ENCODE measurements around the gene EIF4EBP2.
A peak's percentile ranks its signal among the peaks of the same experiment; 100 is the strongest.

EIF4EBP2 gene

DNA sequence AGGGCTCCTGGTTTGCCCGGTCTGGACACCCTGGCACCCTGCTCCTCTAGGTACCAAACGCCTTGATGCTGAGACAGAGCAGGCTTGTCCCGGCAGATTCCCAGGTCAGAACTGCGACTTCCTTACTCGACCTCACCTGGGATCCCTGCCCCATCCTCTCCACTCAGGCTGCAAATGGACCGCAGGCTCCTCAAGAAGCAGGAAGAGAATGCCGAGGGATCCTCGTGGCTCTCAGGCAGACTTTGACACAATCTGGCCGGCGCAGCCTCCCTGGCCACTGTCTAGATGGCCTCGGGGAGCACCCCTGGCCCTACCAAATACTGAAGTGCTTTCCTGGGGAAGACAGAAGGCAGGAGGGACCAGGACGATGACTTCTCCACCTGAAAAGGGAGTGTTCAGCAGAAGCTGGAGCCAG, 38.0 kb downstream of the EIF4EBP2 start:
- H3K36me3 ChIP-seq (ENCODE audit: control insufficient read depth in 2 of 2, insufficient read depth in 2 of 2, low read length in 2 of 2) = no peaks in the 10 kb centered on the region
- H3K4me1 ChIP-seq (ENCODE audit: control insufficient read depth in 2 of 2, insufficient read depth in 2 of 2, low read length in 2 of 2) = peaks cover 19 to 24% of the 10 kb centered on the region in 2 donors
- no peak overlapping the region for H3K9ac ChIP-seq (ENCODE audit: low read depth in 1 of 2, low read length in 2 of 2)
- H3K27ac ChIP-seq (ENCODE audit: low read depth in 2 of 2, low read length in 2 of 2) = no peak overlapping the region
- H3K27me3 ChIP-seq (ENCODE audit: control insufficient read depth in 2 of 2, insufficient read depth in 2 of 2, low read length in 2 of 2) = peaks cover 28 to 31% of the 10 kb centered on the region in 2 donors
- H3K4me3 ChIP-seq (ENCODE audit: low read length in 2 of 2) = no peak overlapping the region
- no peaks in the 10 kb centered on the region for H3K9me3 ChIP-seq (ENCODE audit: control insufficient read depth in 2 of 2, low read length in 2 of 2)

GRCh38 chr10:70442332-70442988, 38.5 kb downstream of the EIF4EBP2 start:
- Histone ChIP-seq H3K9ac (ENCODE audit: low read depth in 1 of 2, low read length in 2 of 2) (no peak overlapping the region), H3K4me3 (ENCODE audit: low read length in 2 of 2) (no peak overlapping the region), H3K36me3 (ENCODE audit: control insufficient read depth in 2 of 2, insufficient read depth in 2 of 2, low read length in 2 of 2) (no peaks in the 10 kb centered on the region), H3K27ac (ENCODE audit: low read depth in 2 of 2, low read length in 2 of 2) (no peak overlapping the region), H3K9me3 (ENCODE audit: control insufficient read depth in 2 of 2, low read length in 2 of 2) (no peaks in the 10 kb centered on the region), H3K27me3 (ENCODE audit: control insufficient read depth in 2 of 2, insufficient read depth in 2 of 2, low read length in 2 of 2) (peaks cover 27 to 31% of the 10 kb centered on the region in 2 donors), H3K4me1 (ENCODE audit: control insufficient read depth in 2 of 2, insufficient read depth in 2 of 2, low read length in 2 of 2) (peaks cover 19 to 24% of the 10 kb centered on the region in 2 donors)

DNA sequence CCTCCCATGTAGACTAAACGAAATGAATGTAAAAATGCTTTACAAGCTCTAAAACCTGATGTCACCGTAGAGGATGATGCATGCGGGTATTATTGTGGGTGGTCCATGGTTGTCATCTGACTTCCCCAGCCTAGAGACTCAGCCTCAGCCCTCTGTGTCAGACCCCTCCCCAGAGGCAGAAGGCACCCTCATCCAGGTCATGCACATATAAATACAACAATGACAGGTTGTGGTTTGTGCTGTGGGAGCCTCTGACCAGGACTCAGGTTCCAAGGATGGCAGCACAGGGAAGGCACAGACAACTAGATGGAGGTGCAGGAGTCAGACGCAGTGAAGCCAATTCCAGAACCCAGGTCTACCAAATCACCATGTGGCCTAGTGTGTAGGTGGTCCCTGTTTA, 40.8 kb downstream of the EIF4EBP2 start:
- peaks cover 19 to 22% of the 10 kb centered on the region in 2 donors for H3K27me3 ChIP-seq (ENCODE audit: control insufficient read depth in 2 of 2, insufficient read depth in 2 of 2, low read length in 2 of 2)
- no peaks in the 10 kb centered on the region for H3K36me3 ChIP-seq (ENCODE audit: control insufficient read depth in 2 of 2, insufficient read depth in 2 of 2, low read length in 2 of 2)
- H3K9me3 ChIP-seq (ENCODE audit: control insufficient read depth in 2 of 2, low read length in 2 of 2) = no peaks in the 10 kb centered on the region
- H3K4me3 ChIP-seq (ENCODE audit: low read length in 2 of 2) = no peak overlapping the region
- no peak overlapping the region for H3K9ac ChIP-seq (ENCODE audit: low read depth in 1 of 2, low read length in 2 of 2)
- H3K27ac ChIP-seq (ENCODE audit: low read depth in 2 of 2, low read length in 2 of 2) = no peak overlapping the region
- peaks cover 19 to 24% of the 10 kb centered on the region in 2 donors for H3K4me1 ChIP-seq (ENCODE audit: control insufficient read depth in 2 of 2, insufficient read depth in 2 of 2, low read length in 2 of 2)

DNA sequence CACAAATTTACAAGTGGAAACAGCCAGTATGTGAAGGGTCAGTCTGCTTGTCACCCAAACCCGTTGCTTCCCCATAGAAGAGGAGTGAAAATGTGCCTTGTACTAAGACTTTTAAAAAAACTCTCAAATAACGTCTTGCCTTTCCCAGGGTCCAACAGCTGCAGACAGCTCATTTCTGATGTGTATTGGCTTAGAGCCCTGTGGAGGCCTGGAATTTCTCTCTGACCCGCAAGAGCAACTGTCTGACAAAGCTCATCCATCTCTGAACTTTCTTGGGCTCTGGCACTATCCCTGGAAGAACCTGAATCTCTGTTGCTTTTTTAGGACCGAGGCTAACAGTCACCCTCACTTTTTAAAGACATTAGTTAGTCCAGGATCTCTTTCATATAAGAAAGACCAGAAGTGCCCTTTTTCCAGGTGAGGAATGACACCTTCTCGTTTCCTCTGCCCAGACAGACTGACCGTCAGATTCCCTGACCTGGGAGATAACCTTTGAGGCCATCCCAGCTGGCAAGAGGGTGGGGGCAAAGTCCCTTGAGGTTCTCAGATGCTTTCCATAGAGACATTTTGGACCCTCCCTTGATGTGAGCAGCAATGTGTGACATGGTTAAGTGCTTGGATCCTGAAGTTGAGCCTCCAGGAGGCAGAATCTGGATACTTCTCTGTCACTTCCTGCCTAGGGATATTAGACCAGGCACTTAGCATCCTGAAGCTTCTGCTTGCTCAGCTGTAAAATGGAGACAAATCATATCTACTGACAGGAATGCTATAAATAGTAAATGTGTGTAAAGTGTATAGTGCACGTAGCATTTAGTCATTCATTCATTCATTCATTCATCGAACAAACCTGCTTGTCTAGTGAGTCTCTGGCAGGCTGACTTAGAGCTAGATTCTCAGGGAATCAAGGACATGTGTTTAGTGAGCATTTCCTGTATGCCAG, 42.0 kb downstream of the EIF4EBP2 start:
- Histone ChIP-seq H3K4me3 (ENCODE audit: low read length in 2 of 2) (no peak overlapping the region), H3K4me1 (ENCODE audit: control insufficient read depth in 2 of 2, insufficient read depth in 2 of 2, low read length in 2 of 2) (peaks cover 15 to 19% of the 10 kb centered on the region in 2 donors), H3K27me3 (ENCODE audit: control insufficient read depth in 2 of 2, insufficient read depth in 2 of 2, low read length in 2 of 2) (peaks cover 6 to 13% of the 10 kb centered on the region in 2 donors), H3K27ac (ENCODE audit: low read depth in 2 of 2, low read length in 2 of 2) (no peak overlapping the region), H3K36me3 (ENCODE audit: control insufficient read depth in 2 of 2, insufficient read depth in 2 of 2, low read length in 2 of 2) (no peaks in the 10 kb centered on the region), H3K9me3 (ENCODE audit: control insufficient read depth in 2 of 2, low read length in 2 of 2) (no peaks in the 10 kb centered on the region), H3K9ac (ENCODE audit: low read depth in 1 of 2, low read length in 2 of 2) (no peak overlapping the region)

DNA sequence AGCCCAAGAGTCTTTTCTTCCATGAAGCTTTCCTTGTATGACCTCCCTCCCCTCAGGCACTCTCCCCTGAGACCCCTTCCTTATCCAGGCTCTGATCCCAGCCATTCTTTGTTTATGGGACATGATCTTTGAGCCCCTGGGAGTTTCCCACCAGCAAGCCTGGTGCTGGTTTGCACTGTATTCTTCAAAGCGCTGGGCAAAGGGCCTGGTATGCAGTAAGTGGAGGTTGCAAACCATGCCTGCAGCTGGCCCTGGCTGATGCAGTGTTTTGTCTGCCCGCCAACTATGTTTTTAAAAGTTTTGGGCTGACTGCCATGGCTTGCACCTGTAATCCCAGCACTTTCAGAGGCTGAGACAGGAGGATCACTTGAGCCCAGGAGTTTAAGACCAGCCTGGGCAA, 44.3 kb downstream of the EIF4EBP2 start:
- H3K27ac ChIP-seq (ENCODE audit: low read depth in 2 of 2, low read length in 2 of 2) = no peak overlapping the region
- H3K36me3 ChIP-seq (ENCODE audit: control insufficient read depth in 2 of 2, insufficient read depth in 2 of 2, low read length in 2 of 2) = no peaks in the 10 kb centered on the region
- H3K27me3 ChIP-seq (ENCODE audit: control insufficient read depth in 2 of 2, insufficient read depth in 2 of 2, low read length in 2 of 2) = no peaks in the 10 kb centered on the region
- H3K9me3 ChIP-seq (ENCODE audit: control insufficient read depth in 2 of 2, low read length in 2 of 2) = no peaks in the 10 kb centered on the region
- H3K4me1 ChIP-seq (ENCODE audit: control insufficient read depth in 2 of 2, insufficient read depth in 2 of 2, low read length in 2 of 2) = peaks cover 0 to 6% of the 10 kb centered on the region in 2 donors
- H3K9ac ChIP-seq (ENCODE audit: low read depth in 1 of 2, low read length in 2 of 2) = no peak overlapping the region
- no peak overlapping the region for H3K4me3 ChIP-seq (ENCODE audit: low read length in 2 of 2)

- Histone ChIP-seq H3K27me3 (ENCODE audit: control insufficient read depth in 2 of 2, insufficient read depth in 2 of 2, low read length in 2 of 2) (peaks cover 5 to 11% of the 10 kb centered on the region in 2 donors), H3K4me3 (ENCODE audit: low read length in 2 of 2) (no peak overlapping the region), H3K9ac (ENCODE audit: low read depth in 1 of 2, low read length in 2 of 2) (no peak overlapping the region), H3K27ac (ENCODE audit: low read depth in 2 of 2, low read length in 2 of 2) (no peak overlapping the region), H3K36me3 (ENCODE audit: control insufficient read depth in 2 of 2, insufficient read depth in 2 of 2, low read length in 2 of 2) (no peaks in the 10 kb centered on the region), H3K9me3 (ENCODE audit: control insufficient read depth in 2 of 2, low read length in 2 of 2) (no peaks in the 10 kb centered on the region), H3K4me1 (ENCODE audit: control insufficient read depth in 2 of 2, insufficient read depth in 2 of 2, low read length in 2 of 2) (peaks cover 0 to 6% of the 10 kb centered on the region in 2 donors)
These were observed 51.3 kb downstream of the EIF4EBP2 start for GRCh38 chr10:70455213-70455630.

DNA sequence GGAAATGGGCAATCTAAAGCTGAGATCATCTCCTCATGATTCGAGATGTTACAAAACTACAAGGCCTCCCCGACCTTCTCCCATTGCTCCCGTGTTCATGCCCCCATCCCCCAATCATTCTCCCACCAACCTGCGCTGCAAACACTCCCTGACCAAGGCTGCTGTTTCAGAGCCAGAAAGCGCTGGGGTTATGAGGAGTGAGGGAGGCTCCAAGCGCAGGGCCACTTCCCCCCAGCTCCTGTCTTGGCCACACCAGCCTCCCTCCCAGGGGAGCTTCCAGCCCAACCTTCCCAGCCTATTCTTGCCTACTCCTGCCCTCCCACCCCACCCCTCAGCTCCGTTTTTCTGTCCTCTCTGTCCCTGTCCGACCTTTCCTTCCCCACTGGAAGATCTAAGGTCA, 52.2 kb downstream of the EIF4EBP2 start:
- H3K9me3 ChIP-seq (ENCODE audit: control insufficient read depth in 2 of 2, low read length in 2 of 2) = no peaks in the 10 kb centered on the region
- peaks cover 5 to 11% of the 10 kb centered on the region in 2 donors for H3K27me3 ChIP-seq (ENCODE audit: control insufficient read depth in 2 of 2, insufficient read depth in 2 of 2, low read length in 2 of 2)
- H3K27ac ChIP-seq (ENCODE audit: low read depth in 2 of 2, low read length in 2 of 2) = no peak overlapping the region
- H3K4me3 ChIP-seq (ENCODE audit: low read length in 2 of 2) = no peak overlapping the region
- no peaks in the 10 kb centered on the region for H3K36me3 ChIP-seq (ENCODE audit: control insufficient read depth in 2 of 2, insufficient read depth in 2 of 2, low read length in 2 of 2)
- no peak overlapping the region for H3K9ac ChIP-seq (ENCODE audit: low read depth in 1 of 2, low read length in 2 of 2)
- peaks cover 0 to 6% of the 10 kb centered on the region in 2 donors for H3K4me1 ChIP-seq (ENCODE audit: control insufficient read depth in 2 of 2, insufficient read depth in 2 of 2, low read length in 2 of 2)

DNA sequence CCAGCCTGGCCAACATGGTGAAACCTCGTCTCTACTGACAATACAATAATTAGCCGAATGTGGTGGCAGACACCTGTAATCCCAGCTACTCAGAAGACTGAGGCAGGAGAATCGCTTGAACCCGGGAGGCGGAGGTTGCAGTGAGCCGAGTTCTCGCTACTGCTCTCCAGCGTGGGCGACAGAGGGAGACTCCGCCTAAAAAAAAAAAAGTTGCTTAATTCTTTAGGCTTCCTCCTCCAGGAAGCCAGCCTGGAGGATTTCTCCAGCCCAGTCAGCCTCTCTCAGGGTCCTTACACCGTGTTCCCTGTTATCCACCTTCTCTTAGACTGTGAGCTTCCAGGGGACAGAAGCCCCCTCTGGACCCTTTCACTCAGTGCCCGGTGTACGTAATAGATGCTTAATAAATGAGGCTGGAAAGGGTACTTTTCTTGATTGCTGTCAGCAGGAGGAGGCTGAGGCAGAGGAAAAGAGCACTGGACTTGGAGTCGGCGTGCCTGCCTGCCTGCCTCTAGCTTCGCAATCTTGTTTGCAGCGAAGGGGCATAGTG, 53.9 kb downstream of the EIF4EBP2 start:
- H3K4me1 ChIP-seq (ENCODE audit: control insufficient read depth in 2 of 2, insufficient read depth in 2 of 2, low read length in 2 of 2) = peaks cover 0 to 6% of the 10 kb centered on the region in 2 donors
- H3K9ac ChIP-seq (ENCODE audit: low read depth in 1 of 2, low read length in 2 of 2) = no peak overlapping the region
- no peak overlapping the region for H3K27ac ChIP-seq (ENCODE audit: low read depth in 2 of 2, low read length in 2 of 2)

GRCh38 chr10:70458329-70459060, 54.5 kb downstream of the EIF4EBP2 start:
- no peak overlapping the region for H3K27ac ChIP-seq (ENCODE audit: low read depth in 2 of 2, low read length in 2 of 2)
- H3K9me3 ChIP-seq (ENCODE audit: control insufficient read depth in 2 of 2, low read length in 2 of 2) = no peaks in the 10 kb centered on the region
- peaks cover 0 to 6% of the 10 kb centered on the region in 2 donors for H3K4me1 ChIP-seq (ENCODE audit: control insufficient read depth in 2 of 2, insufficient read depth in 2 of 2, low read length in 2 of 2)
- peak overlapping the region in 1 of 2 donors; percentile 54 for H3K9ac ChIP-seq (ENCODE audit: low read depth in 1 of 2, low read length in 2 of 2)
- H3K27me3 ChIP-seq (ENCODE audit: control insufficient read depth in 2 of 2, insufficient read depth in 2 of 2, low read length in 2 of 2) = peaks cover 5 to 11% of the 10 kb centered on the region in 2 donors
- no peaks in the 10 kb centered on the region for H3K36me3 ChIP-seq (ENCODE audit: control insufficient read depth in 2 of 2, insufficient read depth in 2 of 2, low read length in 2 of 2)
- peak overlapping the region in 1 of 2 donors; percentile 13 for H3K4me3 ChIP-seq (ENCODE audit: low read length in 2 of 2)

More for the DNA sequence above, 53.9 kb downstream of the EIF4EBP2 start:
- Histone ChIP-seq H3K4me3 (ENCODE audit: low read length in 2 of 2) (peak overlapping the region in 1 of 2 donors; percentile 28), H3K27me3 (ENCODE audit: control insufficient read depth in 2 of 2, insufficient read depth in 2 of 2, low read length in 2 of 2) (peaks cover 5 to 11% of the 10 kb centered on the region in 2 donors), H3K36me3 (ENCODE audit: control insufficient read depth in 2 of 2, insufficient read depth in 2 of 2, low read length in 2 of 2) (no peaks in the 10 kb centered on the region), H3K9me3 (ENCODE audit: control insufficient read depth in 2 of 2, low read length in 2 of 2) (no peaks in the 10 kb centered on the region)

Data from mucosa of rectum (tissue), 2 donors.